DMS153 (cell line): ENCODE results near the gene MYL10.

Source experiments
- DNase-seq: peaks from one replicate; lab custom pipeline; 2025; lab: John Stamatoyannopoulos, UW

The MYL10 gene

GRCh38 chr7:101629171-101629570 is at the start of gene MYL10:
Gene MYL10 (minus strand): TSS chr7:101629296. CDS start chr7:101629118, 178 bp downstream.
- DNase-seq = no peak

DNA sequence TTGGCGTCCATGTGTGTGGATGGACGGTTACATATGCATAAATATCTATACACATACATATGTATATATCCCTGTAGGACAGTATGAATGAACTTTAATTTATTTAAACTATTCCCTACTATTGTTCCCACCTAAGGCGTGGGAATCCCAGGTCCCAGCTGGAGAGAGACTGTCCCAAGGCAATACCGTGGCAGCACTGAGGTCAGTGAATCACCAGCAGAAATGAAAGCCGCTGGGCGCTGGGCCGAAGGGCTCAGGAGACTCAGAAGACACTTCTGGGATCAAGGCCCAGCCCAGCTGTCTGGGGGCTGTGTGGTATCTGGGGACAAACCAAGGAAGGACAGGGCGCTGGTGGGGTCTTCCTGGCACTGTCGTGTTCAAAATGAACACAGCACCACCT is 49.6 kb upstream of the MYL10 start:
- no peak for DNase-seq

DNA sequence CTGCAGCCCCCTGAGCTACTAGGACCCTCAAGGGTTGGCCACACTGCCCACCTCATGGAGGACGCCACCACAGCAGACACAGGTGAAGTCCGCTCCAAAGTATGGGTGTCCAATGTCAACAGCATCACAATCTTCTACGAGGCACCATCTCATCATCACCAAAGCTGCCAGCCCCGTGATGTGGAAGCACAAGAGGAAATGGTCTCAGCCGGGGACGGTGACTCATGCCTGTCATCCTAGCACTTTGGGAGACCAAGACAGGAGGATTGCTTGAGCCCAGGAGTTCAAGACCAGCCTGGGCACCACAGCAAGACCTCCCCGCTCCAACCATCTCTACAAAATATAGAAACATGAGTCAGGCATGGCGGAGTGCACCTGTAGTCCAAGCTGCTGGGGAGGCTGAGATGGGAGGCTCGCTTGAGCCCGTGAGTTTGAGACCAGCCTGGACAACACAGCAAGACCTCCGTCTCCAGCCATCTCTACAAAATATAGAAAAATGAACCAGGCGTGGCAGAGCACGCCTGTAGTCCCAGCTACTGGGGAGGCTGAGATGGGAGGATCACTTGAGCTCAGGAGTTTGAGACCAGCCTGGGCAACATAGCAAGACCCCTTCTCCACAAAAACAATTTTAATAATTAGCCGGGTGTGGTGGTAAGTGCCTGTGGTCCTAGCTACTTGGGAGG is 48.8 kb upstream of the MYL10 start:
- no peak for DNase-seq

GRCh38 chr7:101677391-101677790 is 48.3 kb upstream of the MYL10 start:
- DNase-seq = no peak

DNA sequence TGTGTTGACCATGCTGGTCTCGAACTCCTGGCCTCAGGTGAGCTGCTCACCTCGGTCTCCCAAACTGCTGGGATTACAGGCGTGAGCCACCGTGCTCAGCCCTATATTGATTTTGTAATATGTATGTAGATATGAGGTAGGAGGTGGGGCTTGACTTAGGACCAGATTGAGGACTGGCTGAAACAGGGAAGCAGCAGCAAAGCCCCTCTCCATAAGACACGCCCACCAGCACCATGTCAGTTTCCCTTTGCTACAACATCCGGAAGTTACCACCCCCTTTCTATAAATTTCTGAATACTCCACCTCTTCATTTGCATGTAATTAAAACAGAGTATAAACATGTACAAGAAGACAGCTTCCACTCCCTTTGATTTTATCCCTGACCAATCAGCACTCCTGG is 47.9 kb upstream of the MYL10 start:
- no peak for DNase-seq

GRCh38 chr7:101676062-101676598 is 47.0 kb upstream of the MYL10 start:
- DNase-seq = no peak

- no peak for DNase-seq
These were observed 45.3 kb upstream of the MYL10 start for GRCh38 chr7:101674439-101674838.

GRCh38 chr7:101673951-101674350 is 44.9 kb upstream of the MYL10 start:
- no peak for DNase-seq

GRCh38 chr7:101673315-101673714 is 44.2 kb upstream of the MYL10 start:
- no peak for DNase-seq

GRCh38 chr7:101671371-101672356 is 42.6 kb upstream of the MYL10 start:
- DNase-seq = no peak

DNA sequence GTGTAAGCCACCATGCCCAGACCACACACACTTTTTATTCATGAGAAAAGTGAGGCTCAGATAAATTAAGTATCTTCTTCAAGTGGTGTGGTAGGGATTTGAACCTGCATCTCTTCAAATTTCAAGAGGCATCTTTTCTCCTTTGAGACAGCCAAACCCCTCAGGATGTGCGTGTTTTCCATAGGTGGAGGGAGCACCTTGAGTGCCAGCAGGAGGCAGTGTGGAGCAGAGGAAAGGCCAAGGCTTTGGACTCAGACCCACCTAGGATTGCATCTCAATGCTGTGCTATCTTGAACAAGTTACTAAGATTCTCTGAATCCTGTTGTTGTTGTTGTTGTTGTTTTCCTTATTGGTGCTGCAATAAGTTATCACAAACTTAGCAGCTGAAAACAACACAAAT is 40.2 kb upstream of the MYL10 start:
- no peak for DNase-seq

DNA sequence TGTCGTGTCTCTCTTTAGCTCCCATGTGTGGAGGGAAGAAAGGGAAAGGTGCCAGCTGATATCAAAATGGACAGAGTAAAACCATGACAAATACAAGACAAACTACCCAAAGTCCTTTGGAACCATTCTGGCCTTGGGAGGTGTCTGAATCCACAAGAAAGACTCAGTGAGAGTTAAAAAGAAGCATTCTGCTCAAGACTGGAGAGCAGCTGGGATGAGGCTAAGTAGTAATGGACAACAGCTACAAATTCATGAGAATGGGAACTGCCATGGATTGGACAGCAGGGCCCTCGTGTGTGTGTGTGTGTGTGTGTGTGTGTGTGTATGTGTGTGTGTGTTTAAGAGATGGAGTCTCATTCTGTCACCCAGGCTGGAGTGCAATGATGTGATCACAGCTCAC is 39.6 kb upstream of the MYL10 start:
- no peak for DNase-seq

GRCh38 chr7:101667920-101668319 is 38.8 kb upstream of the MYL10 start:
- no peak for DNase-seq

- DNase-seq = no peak
These were observed 38.3 kb upstream of the MYL10 start for GRCh38 chr7:101667399-101667798.

DNA sequence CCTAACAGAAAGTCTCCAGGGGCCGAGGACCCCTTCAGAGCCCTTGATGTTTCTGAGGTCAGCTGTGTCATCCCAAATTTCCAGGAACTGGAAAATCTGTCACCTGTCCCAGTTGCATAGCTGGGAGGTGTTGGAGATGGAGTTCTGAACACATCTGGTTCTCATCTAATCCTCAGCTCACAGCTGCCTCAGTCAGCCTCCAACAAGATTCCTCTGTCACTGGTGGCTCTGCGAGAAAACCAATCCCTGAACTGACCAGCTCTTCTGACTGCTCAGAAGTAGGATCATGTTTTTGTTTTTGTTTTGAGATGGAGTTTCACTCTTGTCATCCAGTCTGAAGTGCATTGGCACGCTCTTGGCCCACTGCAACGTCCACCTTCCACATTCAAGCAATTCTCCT is 37.6 kb upstream of the MYL10 start:
- DNase-seq = no peak

- DNase-seq = no peak
These were observed 37.2 kb upstream of the MYL10 start for GRCh38 chr7:101666293-101666692.

DNA sequence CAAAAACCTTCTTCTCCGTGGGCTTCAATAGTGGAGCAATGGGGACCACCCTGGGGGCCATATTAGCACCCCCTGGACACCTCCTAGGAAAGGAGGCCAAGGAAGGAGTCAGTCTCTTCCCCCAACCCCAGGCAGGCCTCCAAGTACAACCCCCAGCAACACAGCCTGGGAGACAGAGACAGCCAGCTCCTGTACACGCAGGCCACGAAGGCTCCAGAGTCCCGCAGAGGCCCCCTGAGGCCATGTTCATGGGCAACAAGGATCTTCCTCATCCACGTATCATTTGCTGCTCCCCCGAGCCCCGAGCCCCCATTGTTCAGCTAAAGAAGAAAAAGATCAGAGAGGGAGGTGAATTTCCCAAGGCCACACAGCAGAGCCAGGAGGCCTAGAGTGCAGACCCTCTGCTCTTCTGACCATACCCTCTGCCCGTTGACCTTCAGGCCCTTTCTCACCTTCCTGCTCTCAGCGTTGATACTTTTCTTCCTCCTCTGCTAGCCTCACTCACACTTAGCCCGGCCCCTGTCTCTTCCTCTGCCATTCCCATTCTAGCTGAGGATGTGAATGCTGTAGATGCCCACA is 35.9 kb upstream of the MYL10 start:
- DNase-seq = no peak

- no peak for DNase-seq
These were observed 35.3 kb upstream of the MYL10 start for GRCh38 chr7:101664436-101664835.

- no peak for DNase-seq
These were observed 34.7 kb upstream of the MYL10 start for GRCh38 chr7:101663747-101664146.

DNA sequence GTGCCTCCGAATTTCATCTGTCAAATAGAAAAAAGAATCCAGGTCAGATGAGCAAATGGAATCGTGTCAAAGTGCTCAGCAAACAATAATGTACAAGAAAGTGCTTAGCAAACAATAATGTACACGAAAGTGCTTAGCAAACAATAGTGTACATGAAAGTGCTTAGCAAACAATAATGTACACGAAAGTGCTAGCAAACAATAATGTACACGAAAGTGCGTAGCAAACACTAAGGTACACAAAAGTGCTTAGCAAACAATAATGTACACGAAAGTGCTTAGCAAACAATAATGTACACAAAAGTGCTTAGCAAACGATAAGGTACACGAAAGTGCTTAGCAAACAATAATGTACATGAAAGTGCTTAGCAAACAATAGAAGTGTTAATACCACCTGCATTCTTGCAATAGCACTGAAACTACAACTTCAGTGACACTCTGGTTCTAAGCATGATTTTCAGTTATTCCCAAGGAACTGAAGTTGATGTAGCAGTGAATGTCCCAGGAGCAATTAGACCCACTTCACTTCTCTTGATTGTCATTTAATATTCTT is 33.4 kb upstream of the MYL10 start:
- DNase-seq = no peak

- no peak for DNase-seq
These were observed 30.6 kb upstream of the MYL10 start for GRCh38 chr7:101659706-101660105.

GRCh38 chr7:101657171-101657570 is 28.1 kb upstream of the MYL10 start:
- DNase-seq = no peak
